Stromal cell of bone marrow (primary cell): ENCODE results near the gene STEAP3.

Experiments used
- DNase-seq: peaks from one replicate; pipeline ENCODE4 v3.0.0-alpha.2; 2012; ENCODE audit warnings: low read depth

STEAP3 gene

DNA sequence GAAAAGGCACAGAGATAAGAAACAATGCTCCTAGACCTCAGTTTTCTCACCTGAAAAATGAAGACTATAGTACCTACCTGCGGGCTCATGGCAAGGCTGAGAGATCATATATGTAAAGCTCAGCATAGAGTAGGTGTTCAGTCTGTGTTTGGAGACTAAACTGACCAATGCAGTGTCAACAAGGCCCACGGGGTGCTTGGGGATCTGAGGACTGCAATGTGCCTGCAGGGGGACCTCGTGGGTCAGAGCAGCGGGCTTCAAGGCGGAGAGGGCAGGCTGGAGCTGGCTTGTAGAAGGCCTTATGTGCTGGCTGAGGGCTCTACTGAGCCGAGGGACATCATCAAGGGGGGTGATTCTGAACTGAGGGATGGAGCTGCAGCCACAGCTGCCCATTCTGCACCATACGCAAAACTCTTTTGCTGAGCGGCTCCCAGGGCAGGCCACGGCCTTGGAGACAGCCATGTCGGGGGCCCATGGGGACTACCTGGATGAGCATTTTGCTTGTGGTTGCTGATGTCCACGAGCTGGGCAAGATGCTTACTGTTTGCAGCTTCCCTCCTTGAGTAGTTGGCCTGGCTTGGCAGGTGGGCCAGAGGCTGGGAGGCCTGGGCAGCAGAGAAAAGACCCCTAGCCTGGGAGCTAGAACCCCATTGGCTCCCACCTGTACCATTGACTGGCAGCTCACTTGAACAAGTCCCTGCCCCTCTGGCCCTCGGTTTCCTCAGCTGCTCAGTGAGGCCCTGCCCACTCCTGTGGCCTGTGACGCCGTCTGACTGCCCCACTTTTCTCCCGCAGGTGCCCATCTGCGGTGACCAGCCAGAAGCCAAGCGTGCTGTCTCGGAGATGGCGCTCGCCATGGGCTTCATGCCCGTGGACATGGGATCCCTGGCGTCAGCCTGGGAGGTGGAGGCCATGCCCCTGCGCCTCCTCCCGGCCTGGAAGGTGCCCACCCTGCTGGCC is 23.5 kb downstream of the STEAP3 start:
- DNase-seq = no peak

DNA sequence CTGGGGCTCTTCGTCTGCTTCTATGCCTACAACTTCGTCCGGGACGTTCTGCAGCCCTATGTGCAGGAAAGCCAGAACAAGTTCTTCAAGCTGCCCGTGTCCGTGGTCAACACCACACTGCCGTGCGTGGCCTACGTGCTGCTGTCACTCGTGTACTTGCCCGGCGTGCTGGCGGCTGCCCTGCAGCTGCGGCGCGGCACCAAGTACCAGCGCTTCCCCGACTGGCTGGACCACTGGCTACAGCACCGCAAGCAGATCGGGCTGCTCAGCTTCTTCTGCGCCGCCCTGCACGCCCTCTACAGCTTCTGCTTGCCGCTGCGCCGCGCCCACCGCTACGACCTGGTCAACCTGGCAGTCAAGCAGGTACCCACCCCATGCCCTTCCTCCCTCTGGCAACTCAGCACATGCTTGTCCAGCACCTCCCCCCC is 24.2 kb downstream of the STEAP3 start:
- DNase-seq = no peak

DNA sequence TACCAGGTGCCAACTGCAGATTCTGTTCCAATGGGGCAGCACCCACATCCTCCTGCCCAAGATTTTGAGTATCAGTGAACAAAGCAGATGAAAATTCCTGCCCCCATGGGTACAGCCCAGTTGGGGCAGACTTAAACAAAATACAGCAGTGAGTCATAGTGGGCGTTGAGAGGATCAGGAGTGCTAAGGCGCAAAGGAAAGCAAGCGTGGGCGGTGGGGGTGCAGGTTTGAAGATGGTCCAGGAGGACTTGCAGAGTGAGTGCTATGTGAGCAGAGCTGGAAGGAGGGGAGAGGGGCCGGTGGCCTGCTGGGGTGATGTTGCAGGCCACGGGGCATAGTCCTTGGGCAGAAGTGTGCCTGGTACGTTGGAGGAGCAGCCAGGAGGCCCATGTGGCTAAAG is 24.7 kb downstream of the STEAP3 start:
- no peak for DNase-seq

DNA sequence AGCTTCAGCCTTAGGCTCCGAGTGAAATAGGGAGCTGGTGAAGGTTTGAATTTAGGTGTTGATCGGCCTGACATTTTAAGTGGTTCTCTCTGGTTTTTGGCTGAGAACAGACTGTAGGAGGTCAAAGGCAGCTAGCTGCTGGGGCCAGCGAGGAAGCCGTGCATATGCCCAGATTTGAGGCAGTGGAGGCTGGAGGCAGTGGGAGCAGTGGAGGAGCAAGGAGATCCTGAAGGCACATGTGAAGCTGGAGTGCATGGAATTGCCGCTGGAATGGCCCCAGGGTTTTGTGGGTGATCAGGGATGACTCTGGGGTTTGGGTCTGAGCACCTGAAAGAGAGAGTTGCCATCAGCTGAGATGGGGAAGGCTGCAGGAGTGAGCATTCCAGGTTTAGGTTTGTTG is 25.1 kb downstream of the STEAP3 start:
- no peak for DNase-seq

DNA sequence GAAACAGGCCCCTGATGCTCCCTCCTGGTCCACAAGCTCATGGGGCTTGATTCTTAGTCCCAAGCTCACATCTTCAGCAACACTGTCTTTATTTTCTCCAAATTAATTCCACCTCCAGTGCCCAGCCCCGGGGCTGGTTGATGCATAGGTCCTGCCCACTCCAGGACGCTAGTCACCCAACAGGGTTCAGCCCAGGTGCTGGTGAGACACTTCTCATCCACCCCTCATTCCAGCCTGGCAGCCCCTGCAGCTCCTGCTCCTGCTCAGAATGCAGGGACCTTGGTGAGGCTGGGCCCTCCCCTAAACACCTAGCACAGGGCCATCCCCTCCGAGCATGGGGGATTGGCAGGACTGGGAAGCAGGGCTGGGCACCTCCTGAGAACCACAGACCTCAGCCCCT is 25.7 kb downstream of the STEAP3 start:
- no peak for DNase-seq

DNA sequence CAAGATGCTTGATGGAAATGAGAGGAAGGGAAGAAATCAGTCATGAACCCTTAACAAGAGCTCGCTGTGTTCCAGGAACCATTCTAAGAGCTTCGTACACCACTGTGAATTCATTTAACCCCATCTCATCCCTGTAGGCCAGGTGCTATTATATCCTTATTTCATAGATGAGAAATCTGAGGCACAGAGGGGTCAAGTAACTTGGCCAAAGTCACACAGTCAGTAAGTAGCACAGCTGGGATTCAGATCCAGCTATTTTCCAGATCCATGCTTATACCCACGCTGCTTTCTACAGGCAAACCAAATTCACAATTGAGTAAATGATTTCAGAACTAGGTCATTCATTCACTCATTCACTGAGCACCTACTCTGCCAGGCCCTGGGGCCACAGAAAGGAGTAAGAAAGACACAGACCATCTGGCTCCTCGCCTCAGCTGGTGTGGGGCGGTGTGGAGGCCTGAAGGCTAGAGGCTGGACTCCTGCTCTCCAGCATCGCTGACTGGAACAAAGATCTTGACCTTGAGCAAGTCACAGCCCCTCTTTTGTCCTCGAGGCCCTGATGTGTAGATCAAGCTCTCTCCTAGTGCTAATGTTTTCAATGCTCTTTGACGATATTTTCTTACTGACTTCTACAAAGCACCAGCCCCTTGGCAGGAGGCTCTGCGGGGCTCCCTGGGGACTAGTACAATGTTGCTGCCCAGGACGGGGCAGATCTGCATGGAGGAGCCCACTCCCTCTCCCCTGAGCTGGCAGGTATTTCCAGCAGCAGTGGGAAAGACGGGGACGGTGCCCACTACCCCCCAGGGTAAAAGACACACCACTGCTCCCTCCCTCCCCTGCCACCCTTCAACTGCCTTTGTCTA is 26.5 kb downstream of the STEAP3 start:
- no peak for DNase-seq

DNA sequence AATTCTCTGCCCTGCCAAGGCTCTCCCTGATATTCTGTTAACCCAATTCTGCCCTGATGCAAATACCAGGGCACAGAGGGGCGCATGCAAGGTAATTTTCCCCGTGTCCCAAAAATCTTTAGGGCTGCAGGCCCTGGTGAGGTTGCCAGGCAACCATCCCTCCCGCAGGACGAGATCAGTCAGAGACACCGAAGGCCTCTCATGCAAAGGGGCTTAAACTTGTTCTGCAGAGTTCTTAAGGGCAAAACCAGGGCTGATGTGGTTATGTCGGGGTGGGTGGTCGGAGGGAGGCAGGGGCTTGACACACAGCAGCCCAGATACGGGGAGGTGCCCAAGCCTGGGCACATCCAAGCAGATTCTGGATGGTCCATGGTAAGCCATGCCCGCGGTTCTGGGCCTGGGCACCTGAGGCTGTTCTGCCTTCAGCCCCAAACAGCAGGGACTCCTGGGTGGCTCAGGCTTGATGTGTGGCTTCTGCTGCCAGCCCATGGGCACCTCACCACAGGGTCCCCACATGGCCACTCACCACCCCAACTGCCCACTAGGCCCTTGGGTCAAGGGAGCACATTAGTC is 27.2 kb downstream of the STEAP3 start:
- no peak for DNase-seq

DNA sequence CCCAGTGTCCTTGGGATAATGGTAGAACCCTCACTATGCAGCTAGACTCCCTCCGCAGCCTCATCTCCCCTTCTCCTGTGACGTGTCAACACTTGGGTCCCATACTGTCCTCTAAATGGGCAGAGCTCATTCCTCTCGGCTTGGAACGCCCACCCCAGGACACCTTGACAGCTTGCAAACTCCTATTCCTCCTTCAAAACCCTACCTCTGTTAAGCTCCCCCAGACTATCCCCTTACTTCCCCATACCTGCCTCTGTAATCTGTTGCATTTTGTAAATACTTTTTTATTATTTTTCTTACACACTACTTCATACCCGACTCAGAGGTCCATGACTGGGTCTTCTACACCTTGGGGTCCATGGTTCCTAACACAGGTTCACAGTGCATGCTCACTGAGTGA is 28.0 kb downstream of the STEAP3 start:
- DNase-seq = no peak

DNA sequence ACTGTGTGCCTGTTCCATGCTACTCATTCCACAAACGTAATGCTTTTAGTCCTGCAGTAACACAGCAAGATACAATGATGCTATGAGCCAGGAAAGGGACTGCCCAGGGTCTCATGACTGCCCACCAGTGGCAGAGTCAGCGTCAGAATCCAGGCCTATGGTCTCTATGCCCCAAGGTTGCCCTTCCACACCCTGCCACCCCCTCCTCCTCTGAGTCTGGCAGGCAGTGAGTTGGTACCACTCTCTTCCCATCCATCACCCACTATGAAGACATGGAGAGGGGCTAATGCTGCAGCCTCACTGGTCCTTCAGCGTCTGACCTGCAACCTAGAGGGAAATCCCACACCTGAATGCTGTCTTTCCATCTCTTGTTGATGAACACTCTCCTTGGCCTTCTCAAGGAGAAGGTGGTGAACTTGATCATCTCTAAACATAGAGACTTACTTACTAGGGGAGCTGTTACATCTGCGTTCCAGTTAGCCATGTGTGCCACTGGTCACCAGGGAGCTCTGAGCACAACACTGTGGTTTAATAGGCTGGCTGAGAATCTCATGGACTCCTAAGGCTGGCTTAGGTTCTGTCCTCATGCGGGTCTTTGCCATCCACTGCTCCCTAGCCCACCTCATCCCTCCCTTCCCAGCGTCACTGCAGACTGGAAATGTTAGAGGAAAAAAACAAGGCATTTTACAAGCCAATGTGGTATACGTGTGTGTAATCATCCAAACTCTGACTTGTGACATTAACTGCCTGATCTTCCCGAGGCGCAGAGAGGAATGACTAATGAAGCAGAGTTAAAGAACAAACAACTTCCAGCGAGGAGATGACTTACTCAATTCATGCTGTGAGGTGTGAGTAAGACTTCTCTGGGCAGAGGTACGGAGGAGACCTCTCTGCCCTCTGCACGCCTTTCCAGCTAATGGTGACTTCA is 28.8 kb downstream of the STEAP3 start:
- peak; percentile 93 for DNase-seq

DNA sequence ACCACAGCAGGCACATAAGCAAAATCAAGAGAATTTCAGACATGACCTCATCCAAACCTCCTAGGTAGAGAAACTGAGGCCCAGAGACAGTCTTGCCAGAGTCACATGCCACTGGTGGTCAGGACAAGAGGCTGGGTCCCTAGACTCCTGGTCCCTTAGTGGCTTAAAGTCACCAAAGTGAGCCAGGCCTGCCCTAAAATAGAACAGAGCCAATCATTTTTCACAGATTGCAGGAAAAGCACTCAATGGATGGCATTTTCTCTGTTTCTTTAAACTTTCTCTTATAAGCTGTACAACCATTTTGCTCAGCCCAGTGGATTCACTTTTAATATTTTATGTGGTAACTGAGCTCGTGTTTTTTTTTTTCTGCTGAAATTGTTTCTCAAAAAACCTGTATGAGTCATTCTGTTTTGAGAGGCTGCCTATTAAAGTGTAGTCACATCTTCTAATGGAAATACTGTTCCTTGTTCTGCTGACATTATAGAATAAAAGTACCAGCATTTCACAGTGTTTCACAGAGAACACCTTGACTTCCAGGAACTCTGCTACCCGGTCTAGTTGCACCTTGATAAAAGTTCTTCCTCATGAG is 29.6 kb downstream of the STEAP3 start:
- DNase-seq = peak; percentile 57

DNA sequence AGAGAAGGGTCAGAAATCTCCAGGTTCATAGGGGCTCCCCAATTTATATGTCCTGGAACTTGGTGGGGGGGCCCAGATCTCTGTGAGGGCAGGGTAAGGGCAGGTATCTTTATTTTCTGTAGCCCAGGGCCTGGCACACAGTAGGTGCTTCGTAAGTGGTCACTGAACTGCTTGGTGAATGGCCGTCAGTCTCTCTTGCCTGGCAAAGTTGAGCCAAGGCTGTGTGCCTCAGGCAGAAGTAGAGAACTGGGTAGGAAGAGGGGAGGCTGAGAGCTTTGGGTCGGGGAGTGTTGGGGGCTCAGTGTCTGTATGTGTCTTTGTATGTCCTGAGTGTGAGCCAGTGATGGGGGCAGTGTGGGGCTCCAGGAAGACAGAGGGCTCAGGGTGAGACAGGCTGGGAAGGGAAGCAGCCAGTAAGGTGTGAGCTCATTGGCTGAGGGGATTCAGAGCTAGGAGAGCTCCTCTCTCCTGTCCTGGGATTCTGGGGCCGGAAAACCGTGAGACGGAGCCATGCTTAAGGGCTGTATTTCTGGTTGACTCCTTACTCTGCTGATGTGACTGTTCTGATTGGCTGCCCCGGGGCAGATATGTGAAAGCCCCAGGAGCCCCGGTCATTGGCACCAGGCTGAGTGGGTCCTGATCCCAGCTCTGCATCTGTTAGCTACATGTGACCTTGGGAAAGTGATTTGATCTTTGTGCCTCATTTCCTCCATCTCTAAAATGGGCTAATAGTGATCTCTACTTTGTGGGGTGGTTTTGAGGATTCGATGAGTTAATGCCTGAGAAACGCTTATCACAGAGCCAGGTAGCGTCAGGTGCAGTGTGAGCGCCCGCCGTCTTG is 30.3 kb downstream of the STEAP3 start:
- no peak for DNase-seq

DNA sequence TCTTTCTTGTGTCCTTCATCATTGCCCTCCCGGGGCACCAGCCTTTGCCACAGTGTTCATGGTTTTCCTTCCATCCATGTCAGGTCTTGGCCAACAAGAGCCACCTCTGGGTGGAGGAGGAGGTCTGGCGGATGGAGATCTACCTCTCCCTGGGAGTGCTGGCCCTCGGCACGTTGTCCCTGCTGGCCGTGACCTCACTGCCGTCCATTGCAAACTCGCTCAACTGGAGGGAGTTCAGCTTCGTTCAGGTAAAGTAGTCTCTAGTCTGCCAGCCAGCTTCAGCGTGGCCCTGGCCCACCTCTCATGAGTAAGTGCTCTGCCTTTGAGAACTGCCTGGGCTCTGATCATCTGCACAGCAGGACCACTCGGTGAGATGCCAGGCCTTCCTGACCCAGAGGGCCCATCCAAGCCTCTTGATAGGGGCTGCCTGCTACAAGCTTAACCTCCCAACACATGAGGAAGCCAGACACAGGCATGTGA is 31.0 kb downstream of the STEAP3 start:
- DNase-seq = no peak

DNA sequence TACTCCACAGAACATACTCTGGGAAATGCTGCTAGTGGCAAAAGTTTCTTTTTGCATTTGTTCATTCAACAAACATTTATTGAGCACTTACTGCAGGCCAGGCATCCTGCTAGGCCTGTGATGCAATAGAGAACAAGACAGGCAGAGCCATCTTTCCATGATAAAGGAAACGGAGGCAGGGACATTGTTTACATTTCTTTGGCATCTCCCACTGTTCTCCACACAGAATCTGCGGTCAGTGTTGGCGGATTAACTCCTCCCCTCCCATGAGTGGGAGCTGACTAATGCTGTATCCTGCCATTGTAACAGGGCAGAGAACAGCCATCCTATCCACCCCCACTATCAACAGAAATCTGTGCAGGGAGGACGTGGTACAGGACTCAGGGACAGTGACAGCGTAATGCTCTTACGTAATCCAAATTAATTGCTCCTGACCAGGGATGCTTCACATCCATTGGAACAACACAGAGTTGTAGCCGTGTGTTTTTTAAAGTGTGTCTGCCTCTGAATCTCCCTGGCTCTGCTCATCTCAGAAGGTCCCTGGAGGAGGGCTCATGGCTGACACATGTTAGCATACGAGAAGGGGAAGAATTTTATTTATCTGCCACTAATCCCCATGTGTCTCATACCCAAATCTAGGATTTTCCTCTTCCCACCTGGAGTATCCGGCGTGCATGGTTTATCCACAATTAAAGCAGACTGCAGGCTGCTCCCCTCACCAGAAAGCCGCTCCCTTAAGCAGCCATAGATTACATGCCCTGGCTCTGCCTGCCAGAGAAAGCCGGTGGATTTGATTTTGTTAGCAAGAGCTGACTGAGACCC is 32.3 kb downstream of the STEAP3 start:
- DNase-seq = peak; percentile 81

DNA sequence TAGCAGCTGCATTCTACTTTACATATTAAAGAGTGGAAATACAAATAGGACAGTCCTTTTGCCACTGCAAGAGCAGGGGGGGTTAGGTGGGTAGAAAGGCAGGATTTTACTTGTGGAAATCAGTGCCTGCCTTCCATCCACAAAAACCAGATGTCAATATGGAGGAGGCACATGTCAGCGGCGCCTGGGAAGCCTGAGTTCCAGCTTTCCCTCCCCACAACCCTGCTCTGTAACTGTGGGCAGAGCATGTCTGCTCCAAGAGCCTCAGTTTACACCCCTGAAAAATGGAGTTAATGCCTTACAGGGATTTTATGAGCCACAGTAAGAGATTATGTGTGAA is 32.9 kb downstream of the STEAP3 start:
- no peak for DNase-seq

DNA sequence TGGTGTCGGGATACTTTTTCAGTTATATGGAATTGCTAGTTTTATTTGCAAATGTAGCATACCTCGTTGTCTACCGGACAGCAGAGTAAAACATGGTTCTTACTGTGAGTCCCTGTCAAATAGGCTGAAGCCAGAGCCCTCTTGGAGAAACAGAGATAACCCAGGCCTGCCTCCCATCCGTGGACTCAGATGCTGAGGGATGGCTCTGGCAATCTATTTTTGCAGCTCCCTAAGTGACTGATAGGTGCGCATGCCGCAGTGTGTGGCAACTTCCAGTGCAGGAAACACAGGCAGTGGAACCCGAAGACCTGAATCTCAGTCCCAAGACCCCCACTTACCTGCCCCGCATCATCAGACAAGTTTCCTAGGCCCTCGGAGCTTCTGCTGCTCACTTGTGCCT is 33.6 kb downstream of the STEAP3 start:
- no peak for DNase-seq

DNA sequence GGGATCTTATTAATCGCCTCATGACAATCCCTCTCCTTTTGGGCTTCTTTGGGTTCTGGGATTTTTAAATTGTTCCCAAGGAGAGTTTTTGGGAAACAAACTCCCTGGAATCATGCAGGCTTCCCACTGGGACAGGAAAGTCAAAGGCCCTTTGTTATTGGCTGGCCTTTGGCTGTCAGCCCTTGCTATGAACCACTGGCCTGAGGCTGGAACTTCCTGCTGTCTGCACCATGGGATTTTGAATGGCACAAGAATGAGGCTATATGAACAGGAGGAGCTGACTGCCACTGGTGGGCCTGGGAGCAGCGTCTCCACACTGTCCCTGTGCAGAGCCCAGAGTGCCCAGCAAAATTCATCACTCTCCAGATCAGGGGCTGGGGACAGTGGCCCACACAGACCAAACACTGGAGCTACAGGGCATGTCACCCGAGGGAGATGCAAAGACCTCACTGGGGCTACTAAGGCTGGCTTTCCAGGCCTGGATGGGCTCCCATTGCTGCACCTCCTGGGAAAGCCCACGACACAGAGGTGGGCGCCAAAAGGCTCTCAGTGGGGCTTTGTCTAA is 35.7 kb downstream of the STEAP3 start:
- DNase-seq = no peak

DNA sequence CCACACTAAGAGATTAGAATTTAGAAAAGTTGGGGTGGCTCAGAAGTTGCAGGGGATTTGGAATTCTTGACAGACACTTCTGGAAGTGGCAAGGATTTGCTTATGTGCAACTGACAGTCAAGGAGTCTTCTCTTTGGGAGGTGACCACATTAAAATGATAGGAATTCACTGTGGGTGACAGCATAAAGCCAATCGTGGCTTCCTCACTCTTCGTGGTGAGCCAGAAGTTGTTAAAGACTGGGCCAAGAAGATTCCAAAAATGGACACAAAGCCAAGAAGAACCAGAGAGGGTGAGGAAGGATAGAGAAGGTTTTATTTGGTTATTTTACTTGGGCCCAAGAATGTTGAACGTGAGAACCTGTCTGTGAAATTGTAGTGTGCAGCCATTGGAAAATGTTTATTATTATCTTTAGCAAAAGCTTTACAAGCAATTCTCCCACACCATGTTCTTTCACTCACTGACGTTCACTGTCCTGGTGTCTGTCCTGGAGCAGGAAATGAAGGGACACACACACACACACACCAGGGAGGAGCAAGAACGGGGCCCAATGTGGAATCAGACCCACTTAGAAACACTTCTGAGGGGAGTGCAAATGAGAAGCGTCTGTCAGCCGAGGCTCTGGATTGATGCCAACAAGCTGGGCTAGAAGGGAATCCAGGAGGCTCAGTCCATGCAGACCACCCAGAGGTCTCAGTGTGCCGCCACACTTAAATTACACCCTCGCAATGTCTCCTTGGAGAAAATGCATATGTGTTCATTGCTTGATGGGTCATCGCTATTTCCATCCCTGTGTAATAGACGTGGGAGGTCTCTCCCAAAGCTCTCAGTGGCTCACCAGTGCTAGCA is 37.2 kb downstream of the STEAP3 start:
- no peak for DNase-seq
